HL-60/S4 treated with phorbol 12-myristate 13-acetate at 8.2 ng/mL for 4 days and 3 days (cell line): ENCODE data around the gene PPM1F.

Experiments
- in situ Hi-C: fragments of 300-500 bp; cut with MboI; formaldehyde crosslinking; loops from 2 replicates; pipeline ENCODE4 v1.15.0; 2022; ENCODE audit warnings: low sequenced_read_pairs

PPM1F gene, protein sequence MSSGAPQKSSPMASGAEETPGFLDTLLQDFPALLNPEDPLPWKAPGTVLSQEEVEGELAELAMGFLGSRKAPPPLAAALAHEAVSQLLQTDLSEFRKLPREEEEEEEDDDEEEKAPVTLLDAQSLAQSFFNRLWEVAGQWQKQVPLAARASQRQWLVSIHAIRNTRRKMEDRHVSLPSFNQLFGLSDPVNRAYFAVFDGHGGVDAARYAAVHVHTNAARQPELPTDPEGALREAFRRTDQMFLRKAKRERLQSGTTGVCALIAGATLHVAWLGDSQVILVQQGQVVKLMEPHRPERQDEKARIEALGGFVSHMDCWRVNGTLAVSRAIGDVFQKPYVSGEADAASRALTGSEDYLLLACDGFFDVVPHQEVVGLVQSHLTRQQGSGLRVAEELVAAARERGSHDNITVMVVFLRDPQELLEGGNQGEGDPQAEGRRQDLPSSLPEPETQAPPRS

DNA sequence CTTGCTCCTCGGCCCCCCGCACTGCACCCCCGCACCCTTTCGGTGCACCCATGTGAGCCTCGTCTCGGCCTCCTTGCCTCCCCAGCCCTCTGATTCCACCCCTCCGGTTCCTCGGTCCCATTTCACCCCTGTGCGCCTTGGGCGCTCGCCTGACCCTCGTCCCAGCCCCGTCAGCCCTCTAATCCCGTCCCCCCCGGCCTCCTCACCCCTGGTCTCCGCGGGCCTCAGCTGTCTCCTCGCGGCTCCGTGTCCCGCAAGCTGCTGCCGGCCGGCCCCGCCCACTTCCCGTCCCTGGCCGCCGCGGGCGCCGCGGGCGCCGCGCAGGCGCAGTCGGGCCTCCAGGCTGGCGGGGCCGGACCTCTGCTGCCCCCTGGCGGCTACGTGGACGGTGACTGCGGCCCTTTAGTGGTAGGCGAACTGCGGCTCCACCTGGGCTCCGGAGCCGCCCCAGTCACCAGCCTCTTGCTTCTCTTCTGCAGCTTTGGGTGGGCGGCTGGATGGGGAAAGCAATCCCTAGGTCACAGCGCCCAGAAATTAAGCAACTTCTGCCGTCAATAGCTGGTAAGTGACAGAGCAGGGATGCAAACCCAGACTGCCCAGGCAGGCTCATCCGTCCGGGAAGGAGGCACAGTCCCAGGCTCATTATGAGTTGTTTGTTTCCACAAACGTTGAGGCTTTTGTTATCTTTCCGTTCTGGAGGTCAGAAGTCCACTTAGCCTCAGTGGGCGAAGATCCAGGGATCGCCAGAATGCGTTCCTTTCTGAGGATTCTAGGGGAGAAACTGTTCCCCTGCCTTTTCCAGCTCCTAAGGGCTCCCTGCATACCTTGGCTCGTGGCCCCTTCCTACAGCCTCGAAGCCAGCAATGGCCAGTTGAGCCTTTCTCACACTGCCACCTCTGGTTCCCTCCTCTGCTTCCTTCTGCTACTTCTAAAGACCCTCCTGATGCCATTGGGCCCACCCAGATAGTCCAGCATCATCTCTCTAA, at the start of gene PPM1F:
Gene PPM1F, minus strand, starts transcription at position 263 of the 986 bp plus-strand sequence. CDS start 6,800 bp downstream, outside the sequence.
- in situ Hi-C loops = no loop called here

DNA sequence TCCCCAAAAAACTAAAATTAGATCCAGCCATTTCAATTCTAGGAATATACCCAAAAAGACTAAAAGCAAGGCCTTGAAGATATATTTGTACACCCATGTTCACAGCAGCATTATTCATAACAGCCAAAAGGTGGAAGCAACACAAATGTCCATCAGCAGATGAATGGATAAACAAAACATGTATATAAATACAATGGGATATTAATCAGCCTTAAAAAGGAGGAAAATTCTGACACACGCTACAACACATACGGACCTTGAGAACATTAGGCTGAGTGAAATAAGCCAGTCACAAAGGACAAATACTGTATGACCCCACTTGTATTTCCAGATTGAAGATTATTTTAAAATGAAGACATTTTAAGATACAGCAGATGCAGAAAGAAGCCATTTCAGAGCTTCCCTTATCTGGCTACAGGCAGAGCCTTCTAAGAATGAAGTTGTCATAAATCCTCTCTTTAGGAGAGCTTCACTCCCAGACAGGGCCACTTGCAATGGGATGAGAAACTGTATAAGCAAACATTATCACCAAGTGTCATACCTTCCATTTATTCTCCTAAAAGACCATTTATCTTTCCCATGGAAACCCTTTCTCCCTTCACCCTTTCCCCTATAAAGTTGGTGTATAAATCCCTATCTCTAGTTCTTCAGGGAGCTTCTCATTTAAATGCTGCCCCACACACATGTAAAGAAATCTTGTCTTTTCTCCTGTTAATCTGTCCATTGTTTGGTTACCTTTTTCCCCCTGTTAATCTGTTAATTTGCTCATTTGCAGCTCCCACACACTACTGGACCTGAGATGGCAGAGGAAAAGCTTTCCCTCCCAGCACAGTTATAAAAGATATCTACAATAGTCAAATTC, 49.2 kb upstream of the PPM1F start:
- in situ Hi-C loops = no loop called here

DNA sequence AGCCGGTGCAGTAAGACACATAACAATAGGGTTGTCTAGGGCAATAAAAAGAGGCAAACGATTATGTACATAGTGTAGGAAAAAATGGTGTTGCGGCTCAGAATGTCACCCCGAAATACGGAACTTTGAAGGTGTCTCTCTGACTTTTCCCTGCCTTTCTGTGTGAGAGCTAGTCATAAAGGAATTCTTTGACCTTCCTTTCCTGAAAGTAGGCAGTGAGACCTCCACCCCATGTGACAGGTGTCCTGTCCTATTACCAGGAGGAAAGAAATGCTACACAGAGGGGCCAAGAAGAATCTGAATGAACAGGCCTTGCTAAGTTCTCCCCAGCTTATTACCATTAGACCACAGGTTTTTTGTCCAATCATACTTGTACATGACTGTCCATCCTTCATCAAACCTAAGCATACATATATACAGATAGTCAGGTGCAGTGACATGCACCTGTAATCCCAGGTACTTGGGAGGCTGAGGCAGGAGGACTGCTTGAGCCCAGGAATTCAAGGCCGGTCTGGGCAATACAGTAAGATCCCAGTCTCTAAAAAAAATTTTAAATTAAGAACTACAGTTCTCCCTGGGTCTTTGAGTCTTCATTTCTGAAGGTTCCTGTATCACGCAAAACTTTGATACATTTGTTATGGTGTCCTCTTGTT, 46.1 kb upstream of the PPM1F start:
- in situ Hi-C loops = no loop called here

DNA sequence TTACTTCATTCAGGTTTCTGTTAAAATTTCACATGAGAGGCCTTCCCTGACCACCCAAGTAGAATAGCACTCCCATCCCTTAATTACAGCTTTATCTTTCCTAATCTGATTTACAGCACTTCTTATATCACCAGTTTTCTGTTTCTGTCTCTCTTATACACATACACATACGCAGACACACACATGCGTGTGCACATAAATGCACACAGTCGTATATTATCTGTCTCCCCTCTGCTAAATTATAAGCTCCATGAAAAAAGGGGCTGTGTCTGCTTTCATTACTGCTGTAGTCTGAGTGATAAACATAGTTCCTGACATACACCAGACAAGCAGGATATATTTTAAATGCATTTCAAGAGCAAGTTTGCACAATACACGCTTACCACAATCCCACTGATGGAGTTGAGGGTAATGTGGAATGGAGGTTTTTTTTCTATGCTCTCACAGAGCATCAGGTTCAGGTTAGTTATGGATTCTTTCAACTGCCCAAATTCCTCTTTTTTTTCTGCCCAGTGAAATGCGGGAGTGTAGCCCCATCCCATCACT, 43.6 kb upstream of the PPM1F start:
- in situ Hi-C loops = no loop called here

DNA sequence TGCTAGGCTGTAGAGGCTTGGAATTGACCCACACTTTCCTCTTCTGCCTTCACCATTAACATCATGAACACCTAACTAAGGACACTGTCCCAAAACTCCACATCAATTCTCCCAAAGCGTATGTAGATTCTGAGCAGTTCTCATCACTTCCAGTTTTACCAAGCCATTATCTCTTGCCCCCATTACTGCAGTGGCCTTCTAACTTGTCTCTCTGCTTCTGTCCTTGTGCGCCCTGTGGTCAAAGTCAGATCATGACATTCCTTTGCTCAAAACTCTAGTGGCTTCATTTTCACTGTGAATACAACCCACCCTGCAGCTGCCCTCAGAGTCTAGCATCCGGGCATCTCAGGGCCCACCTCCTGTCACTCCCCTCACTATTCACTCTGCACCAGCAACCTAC, 43.0 kb upstream of the PPM1F start:
- in situ Hi-C loops = no loop called here

DNA sequence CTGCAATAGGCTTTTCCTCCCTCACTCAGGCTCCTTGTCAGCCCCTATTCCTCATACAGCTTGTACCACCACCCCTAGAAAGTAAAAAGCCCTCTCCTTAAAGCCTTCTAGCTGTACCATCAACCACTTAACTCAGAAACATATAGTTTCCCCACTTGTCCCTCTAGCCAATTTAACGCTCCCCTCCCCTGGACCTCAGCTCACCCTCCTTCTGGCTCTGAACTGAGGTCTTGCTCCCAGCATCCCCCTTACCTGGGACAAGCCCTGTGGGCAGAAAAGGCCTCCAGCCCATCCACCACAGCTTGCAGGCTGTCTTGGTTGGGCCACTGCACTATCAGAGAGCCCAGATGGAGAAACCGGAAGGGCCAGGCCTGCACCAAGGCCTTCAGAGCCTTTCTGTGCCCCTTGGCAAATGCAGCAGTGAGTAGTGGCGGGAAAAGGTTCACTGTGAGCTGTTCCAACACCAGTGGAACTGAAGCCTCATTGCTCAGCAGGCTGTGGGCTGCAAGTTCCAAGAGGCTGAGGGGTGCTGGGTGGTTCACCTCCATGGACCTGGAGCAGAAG, 42.3 kb upstream of the PPM1F start:
- in situ Hi-C loops = no loop called here

DNA sequence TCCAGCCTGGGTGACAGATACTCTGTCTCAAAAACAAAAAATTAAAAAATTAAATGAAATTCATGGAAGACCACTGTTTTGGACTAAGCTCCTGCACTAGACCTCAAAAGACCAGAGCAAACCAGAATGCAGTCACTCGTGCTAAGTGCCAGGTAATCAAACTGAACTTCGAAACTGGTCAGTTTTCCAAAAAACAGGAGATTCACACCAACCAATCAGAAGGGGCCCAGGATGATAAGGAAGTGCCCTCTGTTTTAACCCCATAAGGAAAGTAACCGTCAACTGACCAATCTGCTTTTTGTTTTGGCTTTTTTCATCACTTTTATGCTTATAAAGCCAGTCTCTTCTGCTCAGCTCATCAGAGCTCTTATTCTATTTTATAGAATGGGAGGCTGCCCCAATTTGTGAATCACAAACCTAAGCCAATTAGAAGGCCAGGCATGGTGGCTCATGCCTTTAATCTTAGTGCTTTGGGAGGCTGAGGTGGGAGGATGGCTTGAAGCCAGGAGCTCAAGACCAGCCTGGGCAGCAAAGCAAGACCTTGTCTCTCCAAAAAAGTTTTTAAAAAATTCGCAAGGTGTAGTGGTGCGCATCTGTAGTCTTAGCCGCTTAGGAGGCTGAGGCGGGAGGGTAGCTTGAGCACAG, 40.1 kb upstream of the PPM1F start:
- in situ Hi-C loops = no loop called here

DNA sequence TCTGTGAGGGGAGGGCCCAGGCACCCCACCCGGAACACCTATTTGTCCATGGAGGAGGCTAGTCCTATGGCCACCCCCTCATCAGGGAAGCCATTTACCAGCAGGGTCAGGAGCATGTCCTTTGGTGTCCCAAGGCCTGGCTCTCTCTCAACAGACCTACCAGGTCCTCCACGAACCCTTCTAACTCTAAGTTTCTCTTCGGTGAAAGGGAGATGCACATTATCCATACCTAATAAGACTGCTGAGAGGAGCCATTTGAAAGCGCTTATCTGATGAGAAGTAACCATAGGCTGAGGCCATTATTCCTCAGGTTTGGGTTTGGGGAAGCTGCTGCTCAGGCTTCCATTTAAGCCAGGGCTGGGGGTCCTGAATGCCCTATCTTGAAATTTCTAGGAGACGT, 39.1 kb upstream of the PPM1F start:
- in situ Hi-C loops = no loop called here

DNA sequence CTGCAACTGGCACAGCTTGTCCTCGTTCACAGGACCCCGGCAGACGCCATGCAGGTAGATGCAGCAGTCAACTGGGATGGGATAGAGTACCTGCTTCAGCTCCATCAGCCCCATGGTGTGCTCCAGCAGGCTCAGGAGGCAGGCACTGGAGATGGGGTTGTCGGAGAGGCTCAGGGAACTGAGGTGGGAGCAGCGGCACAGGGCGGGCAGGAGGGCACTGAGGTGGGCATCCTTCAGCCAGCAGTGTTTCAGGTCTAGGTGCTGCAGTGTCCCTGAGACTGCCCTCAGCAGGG, 38.6 kb upstream of the PPM1F start:
- in situ Hi-C loops = no loop called here

DNA sequence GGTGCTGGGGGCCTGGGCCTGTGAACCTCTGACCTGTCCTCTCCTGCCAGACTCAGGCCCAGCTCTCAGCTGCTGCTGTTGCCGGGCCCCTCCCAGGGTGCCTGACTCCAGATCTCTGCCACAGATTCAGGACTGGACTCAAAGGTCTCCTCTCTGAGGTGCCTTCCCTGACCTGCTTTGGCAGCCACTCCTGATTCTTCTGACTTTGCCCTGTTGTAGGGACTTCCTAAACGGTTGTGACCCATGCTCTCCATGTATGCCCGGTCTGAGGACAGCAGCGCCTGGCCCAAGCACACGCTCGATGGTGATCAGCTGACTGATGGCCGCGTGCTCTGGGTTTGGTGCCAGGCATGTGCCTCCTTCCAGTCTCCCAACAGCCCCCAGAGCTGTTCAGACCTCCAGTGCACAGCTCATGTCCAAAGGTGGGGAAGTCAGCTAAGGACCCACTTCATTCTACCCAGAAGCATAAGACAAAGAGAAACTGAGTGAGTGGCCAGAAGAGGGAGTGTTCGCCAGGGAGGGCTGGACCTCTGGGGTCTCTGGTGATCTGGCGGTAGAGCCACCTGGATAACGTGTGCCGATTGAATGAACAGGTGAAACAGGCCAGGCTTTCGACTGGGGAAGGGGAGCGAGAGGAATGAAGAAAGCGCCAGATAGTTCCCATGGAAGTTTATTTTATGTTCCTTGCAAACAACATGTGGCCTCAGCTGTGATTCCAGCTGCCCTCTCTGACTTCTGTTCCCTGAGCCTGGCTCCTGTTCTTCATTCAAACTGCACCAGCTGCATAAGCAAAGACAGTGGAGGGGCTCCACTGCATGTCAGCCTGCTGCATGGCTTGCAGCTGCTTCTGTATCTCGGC, 38.0 kb upstream of the PPM1F start:
- in situ Hi-C loops = no loop called here

DNA sequence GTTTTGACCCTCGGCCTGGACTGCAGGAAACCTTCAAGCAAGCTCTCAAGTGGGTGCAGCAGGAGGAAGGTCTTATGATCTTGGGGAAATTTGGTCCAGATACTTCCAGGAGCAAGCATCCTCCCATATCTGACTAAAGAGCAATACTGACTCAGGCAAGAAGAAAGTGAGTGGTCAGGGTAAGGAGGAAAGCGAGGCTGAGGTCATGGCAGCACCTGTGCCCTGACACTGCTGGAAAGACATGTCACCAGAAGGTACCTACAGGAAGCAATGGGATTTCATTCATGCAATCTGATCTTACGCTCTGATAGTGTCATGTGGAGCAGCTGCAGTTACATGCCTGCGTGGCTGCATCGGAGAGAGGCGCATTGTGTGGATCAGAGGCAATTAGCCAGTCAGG, 36.4 kb upstream of the PPM1F start:
- in situ Hi-C loops = no loop called here

DNA sequence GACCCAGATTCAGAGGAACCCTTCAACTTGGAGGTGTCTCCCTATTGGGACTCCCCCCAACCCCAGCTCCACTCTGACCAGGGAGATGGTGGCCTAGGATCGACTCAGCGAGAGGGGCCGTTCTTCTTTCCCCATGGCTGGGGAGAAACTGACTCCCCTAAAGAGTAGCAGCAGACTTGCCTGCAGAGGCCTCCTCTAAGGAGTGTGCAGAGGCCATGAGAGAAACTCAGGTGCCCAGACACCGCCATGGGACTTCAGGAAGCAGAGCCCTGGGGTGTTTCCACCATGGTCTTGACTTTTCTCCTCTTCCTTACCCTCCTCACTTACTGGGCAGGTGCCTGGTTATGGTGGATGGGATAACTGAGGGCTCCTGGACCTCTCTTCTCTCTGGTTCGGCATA, 32.6 kb upstream of the PPM1F start:
- in situ Hi-C loops = no loop called here

DNA sequence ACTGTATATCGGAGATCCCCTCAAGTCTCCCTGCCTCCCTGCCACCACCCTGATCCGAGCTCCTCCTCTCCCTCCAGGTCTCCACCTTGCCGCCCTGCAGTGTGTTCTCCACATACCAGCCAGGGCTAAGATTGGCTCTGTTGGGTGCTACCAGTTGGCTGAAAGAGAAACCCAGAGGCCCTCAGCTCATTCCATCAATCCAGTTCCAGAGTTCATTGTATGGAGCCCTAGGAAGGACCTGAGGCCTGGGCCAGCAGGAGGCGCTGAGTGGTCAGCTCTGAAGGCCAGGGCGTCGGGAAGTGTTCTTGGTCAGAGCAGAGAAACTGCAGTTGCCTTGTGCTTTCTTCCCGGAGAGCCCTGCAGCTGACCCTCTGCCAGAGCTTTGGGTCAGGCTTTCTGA, 32.1 kb upstream of the PPM1F start:
- in situ Hi-C loops = no loop called here

DNA sequence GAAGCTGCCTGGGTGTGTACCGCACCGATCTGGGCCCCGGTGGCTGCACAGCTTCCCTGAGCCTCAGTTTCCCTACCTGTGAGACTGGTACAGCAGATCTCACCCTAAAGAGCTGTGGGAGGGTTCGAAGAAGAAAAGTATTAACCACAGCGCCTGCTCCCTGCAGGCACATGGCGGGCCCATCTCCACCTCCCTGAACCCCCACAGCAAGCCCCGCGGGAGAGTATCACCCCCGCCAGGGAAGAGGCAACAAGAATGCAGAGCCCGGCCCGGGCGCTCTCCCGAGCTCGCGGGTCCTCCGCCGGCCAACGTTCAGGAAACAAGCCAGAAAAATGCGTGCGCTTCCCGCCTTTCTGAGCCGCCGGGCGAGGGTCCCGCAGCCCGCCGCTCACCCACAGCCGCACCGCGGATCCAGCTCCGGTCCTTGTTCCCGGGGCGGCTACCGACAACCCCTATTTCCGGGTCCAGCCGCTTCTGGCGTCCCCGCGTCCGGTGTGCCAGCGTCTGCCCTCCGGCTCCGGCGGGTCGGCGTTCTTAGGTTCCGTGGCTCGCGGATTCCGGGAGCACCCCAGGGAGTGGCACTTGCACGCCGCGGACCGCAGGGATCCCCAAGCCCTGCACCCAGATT, 29.8 kb upstream of the PPM1F start, which contains the start of gene TOP3B:
Gene TOP3B, minus strand, starts transcription at position 450 of the 628 bp plus-strand sequence. CDS start 7,078 bp downstream, outside the sequence.
- in situ Hi-C loops = no loop called here

DNA sequence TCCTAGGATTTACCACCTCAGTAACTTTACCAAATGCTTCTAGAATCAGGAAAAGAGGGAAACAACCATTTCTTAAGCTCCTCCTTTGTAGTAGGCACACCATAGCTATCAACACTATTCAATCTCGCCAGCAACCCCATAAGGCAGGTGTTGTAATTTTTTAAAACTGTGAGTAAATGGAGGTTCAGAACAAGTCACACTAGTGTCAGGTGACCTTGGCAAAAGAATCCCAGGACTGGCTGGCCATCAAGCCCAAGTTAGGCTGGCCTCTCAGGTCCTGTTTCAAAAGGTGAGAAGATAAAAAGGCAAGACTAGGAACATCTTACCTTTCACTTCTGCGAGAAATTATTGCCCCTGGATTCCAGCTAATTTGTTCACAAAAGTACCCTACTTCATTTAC, 29.2 kb upstream of the PPM1F start:
- in situ Hi-C loops = no loop called here

DNA sequence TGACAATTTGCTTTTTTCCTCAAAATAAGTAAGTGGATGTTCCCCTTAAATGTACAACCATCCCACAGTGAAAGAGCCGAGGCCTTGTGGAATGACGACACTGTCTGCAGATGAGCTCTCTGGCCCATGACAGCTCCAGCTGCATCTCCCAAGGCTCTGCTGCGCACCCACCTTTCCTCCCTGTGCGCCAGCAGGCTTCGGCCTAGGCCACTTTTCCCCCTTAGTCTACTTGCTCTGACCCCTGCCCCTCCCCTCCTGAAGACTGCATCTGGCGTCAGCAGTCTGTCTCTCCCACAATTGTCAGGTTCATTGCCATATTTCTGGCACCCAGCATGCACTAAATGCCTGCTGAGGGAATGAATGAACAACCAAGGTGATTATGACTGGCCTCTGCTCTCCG, 27.9 kb upstream of the PPM1F start:
- in situ Hi-C loops = no loop called here

DNA sequence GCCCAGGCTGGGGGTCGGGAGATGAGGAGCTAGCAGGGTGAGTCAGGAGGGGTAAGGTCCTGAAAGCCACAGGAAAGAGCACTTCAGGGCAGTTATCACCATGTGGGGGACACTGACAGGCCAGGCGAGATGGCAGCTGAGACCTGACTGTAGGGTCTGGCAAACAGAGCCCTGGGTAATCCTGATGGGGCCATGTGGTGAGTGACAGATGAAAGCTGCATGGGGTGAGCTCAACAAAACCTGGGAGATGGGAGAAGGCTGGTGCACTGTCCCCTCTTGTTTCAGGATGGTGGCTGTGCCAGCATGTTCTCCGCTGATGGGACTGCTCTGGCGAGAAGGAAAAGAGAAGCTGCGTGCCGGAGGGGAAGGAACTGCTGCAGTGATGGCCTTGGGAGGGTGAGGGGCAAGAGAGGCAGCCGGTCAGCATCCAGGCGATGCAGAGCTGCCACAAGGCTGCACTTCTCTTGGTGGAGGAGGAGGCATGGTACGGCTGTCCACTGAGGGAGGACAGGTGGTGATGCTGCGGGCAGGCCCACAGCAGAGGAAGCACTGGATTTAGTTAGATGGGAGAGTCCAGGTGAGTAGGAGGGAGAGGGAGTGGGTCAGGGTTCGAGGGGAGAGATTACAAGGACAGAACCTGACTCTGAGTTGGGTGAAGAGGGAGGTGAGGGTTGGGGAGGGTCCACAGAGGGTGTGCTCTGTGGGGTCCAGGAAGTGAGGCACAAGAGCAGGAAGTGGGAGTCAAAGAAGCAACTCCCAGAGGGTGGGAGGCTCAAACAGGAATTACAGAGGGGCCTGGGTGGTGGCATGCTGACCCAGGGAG, 26.1 kb upstream of the PPM1F start:
- in situ Hi-C loops = no loop called here
